A549 (cell line): ENCODE results near the gene ACTN1. TPM values are rescaled to one million over a fixed set of nuclear protein-coding genes. Genes with fewer than 3 reads are reported as not detected.

Source experiments
- ATAC-seq, 2 experiments: fragments of 200-7000 bp in 1 of 2; fragments of >200 bp in 1 of 2; cut with Nextera tagmentation in 1 of 2; cut with Tn5 transposase in 1 of 2; 3 replicates each; pipeline versions ENCODE4 v1.8.0 to v1.9.1; 2018 to 2020; ENCODE audit warnings: mild to moderate bottlenecking in 1 of 2, moderate library complexity in 1 of 2
- CTCF ChIA-PET: fragments of 300-600 bp; sonication (Branson Sonifier 250); formaldehyde crosslinking; extraction: SDS; loops from one replicate; lab custom pipeline; 2021; ENCODE audit warnings: antibody characterized with exemption, inconsistent platforms; lab: Yijun Ruan, JAX
- POLR2A ChIA-PET: fragments of 350-600 bp; formaldehyde crosslinking; extraction: SDS; loops from one replicate; lab custom pipeline; 2021; ENCODE audit warnings: antibody characterized with exemption, inconsistent platforms; lab: Yijun Ruan, JAX
- DNase-seq, 2 experiments: peaks; one replicate each; pipeline versions ENCODE4 v3.0.0 to v3.0.0-alpha.2; 2011 to 2016; ENCODE audit warnings: low read depth in 1 of 2, low spot score in 1 of 2
- FAIRE-seq: peaks from 2 replicates; lab custom pipeline; 2011; peaks lifted over from hg19 to GRCh38; lab: Jason Lieb, UNC
- H3K27ac ChIP-seq, 2 experiments: fragments of >200 bp; sonication (Bioruptor Twin); formaldehyde crosslinking; 3 replicates each; pipeline ENCODE4 v1.5.1; 2016 to 2017
- H3K4me1 ChIP-seq: fragments of >200 bp; sonication (Bioruptor Twin); formaldehyde crosslinking; 3 replicates; pipeline ENCODE4 v1.6.1; 2016
- H3K4me2 ChIP-seq: fragments of >200 bp; sonication (Bioruptor Twin); formaldehyde crosslinking; 3 replicates; pipeline ENCODE4 v1.6.1; 2016
- H3K4me3 ChIP-seq: fragments of >200 bp; sonication (Bioruptor Twin); formaldehyde crosslinking; 3 replicates; pipeline ENCODE4 v1.5.1; 2016
- H3K9me3 ChIP-seq: fragments of >200 bp; sonication (Bioruptor Twin); formaldehyde crosslinking; 3 replicates; pipeline ENCODE4 v1.6.1; 2016
- CBX2 ChIP-seq: fragments of 200-600 bp; sonication (generic); IDR thresholded peaks from 2 replicates; pipeline ENCODE4 v1.6.1; 2016; ENCODE audit warnings: low read depth, mild to moderate bottlenecking, borderline replicate concordance
- CBX8 ChIP-seq: fragments of 200-600 bp; sonication (generic); IDR thresholded peaks from 2 replicates; pipeline ENCODE4 v1.6.1; 2016
- CHD2 ChIP-seq: fragments of 150-350 bp; IDR thresholded peaks from 2 replicates; pipeline ENCODE4 v1.6.1; 2014; ENCODE audit warnings: low read length; ENCODE audit not compliant: partially characterized antibody
- EHF ChIP-seq: fragments of 250-450 bp; sonication (Bioruptor Pico); IDR thresholded peaks from 2 replicates; pipeline ENCODE4 v1.5.0; 2020; ENCODE audit warnings: mild to moderate bottlenecking
- EHMT2 ChIP-seq: fragments of 200-600 bp; sonication (generic); IDR thresholded peaks from 2 replicates; pipeline ENCODE4 v1.6.1; 2016; ENCODE audit warnings: antibody characterized with exemption, low read depth, mild to moderate bottlenecking, moderate library complexity
- FOSB ChIP-seq: fragments of 250-450 bp; sonication (Bioruptor Pico); IDR thresholded peaks from 2 replicates; pipeline ENCODE4 v1.5.0; 2020; ENCODE audit warnings: mild to moderate bottlenecking, moderate library complexity
- GATA3 ChIP-seq: IDR thresholded peaks from 2 replicates; pipeline ENCODE4 v1.6.1; 2012; ENCODE audit warnings: borderline replicate concordance
- HOXB5 ChIP-seq: fragments of 250-450 bp; sonication (Bioruptor Pico); IDR thresholded peaks from 2 replicates; pipeline ENCODE4 v1.5.0; 2020; ENCODE audit warnings: mild to moderate bottlenecking, moderate library complexity
- MYC ChIP-seq: IDR thresholded peaks from 2 replicates; pipeline ENCODE4 v1.6.1; 2012; ENCODE audit warnings: mild to moderate bottlenecking, inconsistent platforms, low read length, improper control_type of control experiment, borderline replicate concordance
- NFE2L2 ChIP-seq: fragments of 150-350 bp; conservative IDR thresholded peaks from 2 replicates; pipeline ENCODE4 v1.6.1; 2014; ENCODE audit warnings: low read length
- NR3C1 ChIP-seq: fragments of >200 bp; sonication (Bioruptor Twin); formaldehyde crosslinking; IDR thresholded peaks from 3 replicates; pipeline ENCODE4 v1.6.1; 2017
- RAD21 ChIP-seq, 2 experiments: fragments of >200 bp in 1 of 2; sonication (Bioruptor Twin) in 1 of 2; formaldehyde crosslinking in 1 of 2; IDR thresholded peaks in 1 of 2; conservative IDR thresholded peaks in 1 of 2; 2 replicates in 1 of 2; 3 replicates in 1 of 2; pipeline ENCODE4 v1.6.1; 2012 to 2018; ENCODE audit warnings: inconsistent platforms in 1 of 2
- RFX5 ChIP-seq: fragments of 450-650 bp; IDR thresholded peaks from 2 replicates; pipeline ENCODE4 v1.7.1; 2014; ENCODE audit warnings: antibody characterized with exemption, mild to moderate bottlenecking, moderate library complexity
- SMC3 ChIP-seq: fragments of >200 bp; sonication (Bioruptor Twin); formaldehyde crosslinking; IDR thresholded peaks from 3 replicates; pipeline ENCODE4 v1.6.1; 2018; ENCODE audit warnings: inconsistent platforms
- TFCP2L1 ChIP-seq: fragments of 250-450 bp; sonication (Bioruptor Pico); IDR thresholded peaks from 2 replicates; pipeline ENCODE4 v1.5.0; 2021; ENCODE audit warnings: mild to moderate bottlenecking
- ZC3H11A ChIP-seq: fragments of 450-650 bp; IDR thresholded peaks from 2 replicates; pipeline ENCODE4 v1.6.1; 2014; ENCODE audit warnings: antibody characterized with exemption, mild to moderate bottlenecking
- WGBS: methylation state at CpG from one replicate; pipeline ENCODE4 v1.1.6; 2017; ENCODE audit errors: missing lambda C conversion rate; 5-methylcytosine and 5-hydroxymethylcytosine counted together
- polyA plus RNA-seq, 4 experiments: library from polyadenylated mRNA; depleted of rRNA in 3 of 4; stranded (reverse); fragments of >200 nt; fragmentation: RNase III in 1 of 4; extraction: RNeasy Plus Mini Kit Qiagen cat#74134 plus additional on column Dnase treatment in 1 of 4; gene quantifications; 2 replicates in 3 of 4; 3 replicates in 1 of 4; pipeline ENCODE4 v1.2.3, GENCODE V29; 2011 to 2017
- TF ChIP-seq, protein P1 (sequence below): fragments of >200 bp; sonication (Bioruptor Twin); formaldehyde crosslinking; IDR thresholded peaks from 3 replicates; pipeline ENCODE4 v1.5.1; 2016
- TF ChIP-seq, protein P2 (sequence below): fragments of 200-600 bp; sonication (generic); IDR thresholded peaks from 2 replicates; pipeline ENCODE4 v1.6.1; 2016; ENCODE audit warnings: antibody characterized with exemption, mild to moderate bottlenecking, moderate library complexity
- TF ChIP-seq, protein P3 (sequence below): IDR thresholded peaks from 2 replicates; pipeline ENCODE4 v1.6.1; 2012
- TF ChIP-seq, protein P4 (sequence below): fragments of >200 bp; sonication (Bioruptor Twin); formaldehyde crosslinking; IDR thresholded peaks from 2 replicates; pipeline ENCODE4 v1.6.1; 2016
- TF ChIP-seq, protein P5 (sequence below): fragments of 150-350 bp; IDR thresholded peaks from 2 replicates; pipeline ENCODE4 v1.6.1; 2014; ENCODE audit warnings: low read depth, mild to moderate bottlenecking, low read length

The ACTN1 gene
- polyA plus RNA-seq, 2 of the 4 experiments (the other 2 are of a cell fraction): 208 to 245 TPM

DNA sequence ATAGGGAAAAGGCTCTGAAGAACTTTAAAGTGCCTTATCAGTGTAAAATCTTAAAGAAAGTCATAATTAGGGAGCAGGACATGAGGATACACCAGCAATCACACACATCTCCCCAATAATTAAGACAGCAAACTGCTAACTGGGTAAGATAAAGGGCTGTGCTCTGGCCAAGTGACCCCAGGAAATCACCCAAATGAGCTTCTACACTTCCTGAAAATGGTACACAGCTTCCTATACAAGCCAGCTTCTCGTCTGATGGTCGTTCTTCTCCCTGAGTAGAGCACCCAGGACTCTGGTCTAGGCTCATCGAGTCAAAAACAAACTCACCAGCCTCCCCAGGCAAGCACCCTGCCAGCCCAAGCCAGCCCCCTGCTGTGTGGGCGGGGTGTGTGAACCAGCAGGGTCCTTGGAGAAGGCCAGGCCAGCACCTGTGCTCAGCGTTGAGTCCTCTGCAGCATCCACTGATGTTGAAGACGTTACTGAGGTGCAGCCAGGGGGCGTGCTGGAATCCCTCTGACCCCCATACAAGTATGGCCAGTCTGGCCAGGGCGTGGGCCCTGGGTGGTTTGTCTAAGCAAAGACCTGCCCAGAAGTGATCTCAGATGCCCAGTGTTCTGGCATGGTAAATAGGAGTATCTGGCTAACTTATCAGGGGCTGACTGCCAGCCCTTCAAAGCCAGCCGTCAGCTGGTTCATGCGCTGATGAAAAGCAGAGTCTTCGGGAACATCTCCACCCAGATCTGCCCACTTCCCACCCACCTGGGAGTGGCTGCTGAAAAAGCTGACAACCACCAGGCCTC is 41.4 kb downstream of the ACTN1 start:
- Histone ChIP-seq H3K9me3 (no peaks in the 10 kb centered on the region), H3K4me1 (peaks cover 95% of the 10 kb centered on the region), H3K4me2 (peak overlapping the region; percentile 98), H3K4me3 (peak overlapping the region; percentile 33), H3K27ac (peak overlapping the region; percentile 98 to 99)
- ATAC-seq (peak; percentile 37 to 64), FAIRE-seq (no peak), DNase-seq (peak in 1 of 2 experiments; percentile 89)
- 20% methylated on average over 10 of the region's 11 CpGs for WGBS
- TF ChIP-seq, protein P1, sequence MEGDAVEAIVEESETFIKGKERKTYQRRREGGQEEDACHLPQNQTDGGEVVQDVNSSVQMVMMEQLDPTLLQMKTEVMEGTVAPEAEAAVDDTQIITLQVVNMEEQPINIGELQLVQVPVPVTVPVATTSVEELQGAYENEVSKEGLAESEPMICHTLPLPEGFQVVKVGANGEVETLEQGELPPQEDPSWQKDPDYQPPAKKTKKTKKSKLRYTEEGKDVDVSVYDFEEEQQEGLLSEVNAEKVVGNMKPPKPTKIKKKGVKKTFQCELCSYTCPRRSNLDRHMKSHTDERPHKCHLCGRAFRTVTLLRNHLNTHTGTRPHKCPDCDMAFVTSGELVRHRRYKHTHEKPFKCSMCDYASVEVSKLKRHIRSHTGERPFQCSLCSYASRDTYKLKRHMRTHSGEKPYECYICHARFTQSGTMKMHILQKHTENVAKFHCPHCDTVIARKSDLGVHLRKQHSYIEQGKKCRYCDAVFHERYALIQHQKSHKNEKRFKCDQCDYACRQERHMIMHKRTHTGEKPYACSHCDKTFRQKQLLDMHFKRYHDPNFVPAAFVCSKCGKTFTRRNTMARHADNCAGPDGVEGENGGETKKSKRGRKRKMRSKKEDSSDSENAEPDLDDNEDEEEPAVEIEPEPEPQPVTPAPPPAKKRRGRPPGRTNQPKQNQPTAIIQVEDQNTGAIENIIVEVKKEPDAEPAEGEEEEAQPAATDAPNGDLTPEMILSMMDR: peak; percentile 65
- TF ChIP-seq EHMT2 (no peak), RAD21 (conservative IDR thresholded peaks at IDR 0.05 in 1 of 2, IDR thresholded peaks at IDR 0.05 in 1 of 2) (peak; percentile 47 to 57), SMC3 (peak; percentile 75), GATA3 (0 out of 2 replicates have a peak, but pooled peaks have one; percentile 19), ZC3H11A (no peak), HOXB5 (CRISPR knock-in tag) (no peak)
- TF ChIP-seq, protein P2, sequence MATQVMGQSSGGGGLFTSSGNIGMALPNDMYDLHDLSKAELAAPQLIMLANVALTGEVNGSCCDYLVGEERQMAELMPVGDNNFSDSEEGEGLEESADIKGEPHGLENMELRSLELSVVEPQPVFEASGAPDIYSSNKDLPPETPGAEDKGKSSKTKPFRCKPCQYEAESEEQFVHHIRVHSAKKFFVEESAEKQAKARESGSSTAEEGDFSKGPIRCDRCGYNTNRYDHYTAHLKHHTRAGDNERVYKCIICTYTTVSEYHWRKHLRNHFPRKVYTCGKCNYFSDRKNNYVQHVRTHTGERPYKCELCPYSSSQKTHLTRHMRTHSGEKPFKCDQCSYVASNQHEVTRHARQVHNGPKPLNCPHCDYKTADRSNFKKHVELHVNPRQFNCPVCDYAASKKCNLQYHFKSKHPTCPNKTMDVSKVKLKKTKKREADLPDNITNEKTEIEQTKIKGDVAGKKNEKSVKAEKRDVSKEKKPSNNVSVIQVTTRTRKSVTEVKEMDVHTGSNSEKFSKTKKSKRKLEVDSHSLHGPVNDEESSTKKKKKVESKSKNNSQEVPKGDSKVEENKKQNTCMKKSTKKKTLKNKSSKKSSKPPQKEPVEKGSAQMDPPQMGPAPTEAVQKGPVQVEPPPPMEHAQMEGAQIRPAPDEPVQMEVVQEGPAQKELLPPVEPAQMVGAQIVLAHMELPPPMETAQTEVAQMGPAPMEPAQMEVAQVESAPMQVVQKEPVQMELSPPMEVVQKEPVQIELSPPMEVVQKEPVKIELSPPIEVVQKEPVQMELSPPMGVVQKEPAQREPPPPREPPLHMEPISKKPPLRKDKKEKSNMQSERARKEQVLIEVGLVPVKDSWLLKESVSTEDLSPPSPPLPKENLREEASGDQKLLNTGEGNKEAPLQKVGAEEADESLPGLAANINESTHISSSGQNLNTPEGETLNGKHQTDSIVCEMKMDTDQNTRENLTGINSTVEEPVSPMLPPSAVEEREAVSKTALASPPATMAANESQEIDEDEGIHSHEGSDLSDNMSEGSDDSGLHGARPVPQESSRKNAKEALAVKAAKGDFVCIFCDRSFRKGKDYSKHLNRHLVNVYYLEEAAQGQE: no peak
- TF ChIP-seq, protein P3, sequence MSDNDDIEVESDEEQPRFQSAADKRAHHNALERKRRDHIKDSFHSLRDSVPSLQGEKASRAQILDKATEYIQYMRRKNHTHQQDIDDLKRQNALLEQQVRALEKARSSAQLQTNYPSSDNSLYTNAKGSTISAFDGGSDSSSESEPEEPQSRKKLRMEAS: 0 out of 2 replicates have a peak, but pooled peaks have one; percentile 37
- CTCF ChIA-PET: interaction anchor here (0.8 to 38.0 kb wide), 13 partner anchors 7 to 169 kb away, joined by 3 to 480 read pairs (median 4); partner anchors contain the start of gene ACTN1
- POLR2A ChIA-PET: interaction anchor here (2.8 to 3.1 kb wide), 2 partner anchors 13 to 42 kb away, joined by 12 to 15 read pairs; partner anchors contain the start of gene ACTN1

DNA sequence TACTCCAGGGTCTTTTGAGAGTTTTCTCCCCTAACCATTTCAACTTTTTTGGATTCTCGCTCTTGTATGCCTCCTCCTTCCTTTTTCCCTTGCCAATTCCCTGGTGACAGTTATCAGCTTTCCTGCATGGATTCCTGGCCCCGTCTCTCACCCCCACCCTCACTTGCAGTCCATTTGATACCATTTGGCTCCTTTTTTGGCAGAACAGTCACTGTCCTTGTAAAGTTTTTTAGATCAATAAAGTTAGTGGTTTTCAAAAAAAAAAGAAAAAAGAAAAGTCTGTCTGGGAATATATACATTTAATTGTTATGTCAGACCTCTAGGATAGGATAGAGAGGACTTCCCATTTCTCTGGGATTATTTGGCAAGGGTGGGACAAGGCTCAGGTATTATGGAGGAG is 42.1 kb downstream of the ACTN1 start:
- CTCF ChIA-PET: interaction anchor here (0.9 to 38.0 kb wide), 11 partner anchors 7 to 170 kb away, joined by 3 to 480 read pairs (median 4); partner anchors contain the start of gene ACTN1
- ATAC-seq (no peak), DNase-seq (no peak), FAIRE-seq (no peak)
- Histone ChIP-seq H3K27ac (peak overlapping the region; percentile 98 to 99), H3K4me2 (peak overlapping the region; percentile 98), H3K9me3 (no peaks in the 10 kb centered on the region), H3K4me3 (no peak overlapping the region), H3K4me1 (peaks cover 95% of the 10 kb centered on the region)
- POLR2A ChIA-PET: no interaction called here
- WGBS: 84% methylated on average over 2 of the region's 2 CpGs
- TF ChIP-seq EHF (CRISPR knock-in tag): no peak
- no peak for TF ChIP-seq CHD2
- no peak for TF ChIP-seq CBX8
- TF ChIP-seq NFE2L2: no peak
- no peak for TF ChIP-seq FOSB (CRISPR knock-in tag)
- TF ChIP-seq, protein P4, sequence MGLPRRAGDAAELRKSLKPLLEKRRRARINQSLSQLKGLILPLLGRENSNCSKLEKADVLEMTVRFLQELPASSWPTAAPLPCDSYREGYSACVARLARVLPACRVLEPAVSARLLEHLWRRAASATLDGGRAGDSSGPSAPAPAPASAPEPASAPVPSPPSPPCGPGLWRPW: no peak
- no peak for TF ChIP-seq HOXB5 (CRISPR knock-in tag)
- no peak for TF ChIP-seq NR3C1
- TF ChIP-seq MYC: no peak
- TF ChIP-seq, protein P5, sequence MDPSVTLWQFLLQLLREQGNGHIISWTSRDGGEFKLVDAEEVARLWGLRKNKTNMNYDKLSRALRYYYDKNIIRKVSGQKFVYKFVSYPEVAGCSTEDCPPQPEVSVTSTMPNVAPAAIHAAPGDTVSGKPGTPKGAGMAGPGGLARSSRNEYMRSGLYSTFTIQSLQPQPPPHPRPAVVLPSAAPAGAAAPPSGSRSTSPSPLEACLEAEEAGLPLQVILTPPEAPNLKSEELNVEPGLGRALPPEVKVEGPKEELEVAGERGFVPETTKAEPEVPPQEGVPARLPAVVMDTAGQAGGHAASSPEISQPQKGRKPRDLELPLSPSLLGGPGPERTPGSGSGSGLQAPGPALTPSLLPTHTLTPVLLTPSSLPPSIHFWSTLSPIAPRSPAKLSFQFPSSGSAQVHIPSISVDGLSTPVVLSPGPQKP: no peak
- no peak for TF ChIP-seq RFX5
- no peak for TF ChIP-seq CBX2
- TF ChIP-seq, protein P1: no peak
- no peak for TF ChIP-seq TFCP2L1 (CRISPR knock-in tag)
- no peak for TF ChIP-seq ZC3H11A
